ENCODE data around the gene LDLRAD3.
"Not testable (repeated sequence)": the region's sequence is repeated elsewhere in the genome, so short reads cannot be mapped to it uniquely, and the experiment has no call there.

LDLRAD3 gene

GRCh38 chr11:36019722-36020121 lies 75.9 kb downstream of the LDLRAD3 start:
- DNase-seq: no peak

- no peak for DNase-seq
Measured at GRCh38 chr11:36022882-36023281, 79.0 kb downstream of the LDLRAD3 start.

- no peak for DNase-seq
Measured at GRCh38 chr11:36023922-36024321, 80.1 kb downstream of the LDLRAD3 start.

- DNase-seq: no peak
Measured at GRCh38 chr11:36024716-36025115, 80.9 kb downstream of the LDLRAD3 start.

- no peak for DNase-seq
Measured at GRCh38 chr11:36026315-36026968, 82.6 kb downstream of the LDLRAD3 start.

GRCh38 chr11:36027731-36028130 lies 83.9 kb downstream of the LDLRAD3 start:
- DNase-seq: no peak

- DNase-seq: no peak
Measured at GRCh38 chr11:36029616-36030015, 85.8 kb downstream of the LDLRAD3 start.

- no peak for DNase-seq
Measured at GRCh38 chr11:36030731-36031281, 86.9 kb downstream of the LDLRAD3 start.

GRCh38 chr11:36033082-36033751 lies 89.4 kb downstream of the LDLRAD3 start:
- DNase-seq: no peak

- no peak for DNase-seq
Measured at GRCh38 chr11:36033936-36034335, 90.1 kb downstream of the LDLRAD3 start.

- DNase-seq: no peak
Measured at GRCh38 chr11:36034551-36035331, 90.9 kb downstream of the LDLRAD3 start.

- no peak for DNase-seq
Measured at GRCh38 chr11:36035454-36035853, 91.6 kb downstream of the LDLRAD3 start.

GRCh38 chr11:36035999-36036398 lies 92.1 kb downstream of the LDLRAD3 start:
- no peak for DNase-seq

GRCh38 chr11:36037031-36037430 lies 93.2 kb downstream of the LDLRAD3 start:
- no peak for DNase-seq

- DNase-seq: no peak
Measured at GRCh38 chr11:36038541-36038940, 94.7 kb downstream of the LDLRAD3 start.

- DNase-seq: no peak
Measured at GRCh38 chr11:36039471-36039870, 95.6 kb downstream of the LDLRAD3 start.

GRCh38 chr11:36041988-36042611 lies 98.2 kb downstream of the LDLRAD3 start:
- no peak for DNase-seq

- no peak for DNase-seq
Measured at GRCh38 chr11:36044636-36045035, 100.8 kb downstream of the LDLRAD3 start.

- DNase-seq: not testable (repeated sequence)
Measured at GRCh38 chr11:36045945-36046344, 102.1 kb downstream of the LDLRAD3 start.

- DNase-seq: no peak
Measured at GRCh38 chr11:36046932-36047331, 103.1 kb downstream of the LDLRAD3 start.

- DNase-seq: no peak
Measured at GRCh38 chr11:36047344-36047743, 103.5 kb downstream of the LDLRAD3 start.

- no peak for DNase-seq
Measured at GRCh38 chr11:36048496-36049247, 104.8 kb downstream of the LDLRAD3 start.

All from activated gamma-delta T cell (primary cell).